Brain microvascular endothelial cell (primary cell): Measurements from ENCODE around the gene ATXN7.

Source experiments
- DNase-seq: peaks from one replicate; pipeline ENCODE4 v3.0.0-alpha.2; 2020
- H3K27ac ChIP-seq: fragments of 250-450 bp; sonication (Bioruptor Pico); 2 replicates; pipeline ENCODE4 v1.5.1; 2020; ENCODE audit warnings: mild to moderate bottlenecking, moderate library complexity
- H3K27me3 ChIP-seq: fragments of 250-450 bp; sonication (Bioruptor Pico); replicated peaks from 2 replicates; pipeline ENCODE4 v1.5.1; 2020; ENCODE audit warnings: mild to moderate bottlenecking
- H3K36me3 ChIP-seq: fragments of 250-450 bp; sonication (Bioruptor Pico); replicated peaks from 2 replicates; pipeline ENCODE4 v1.5.1; 2020; ENCODE audit warnings: mild to moderate bottlenecking
- H3K4me3 ChIP-seq: 2 replicates; pipeline ENCODE4 v1.5.1; 2011; ENCODE audit warnings: low read depth, mild to moderate bottlenecking, control low read depth, low read length, moderate library complexity
- in situ Hi-C: cut with HindIII; loops from 2 replicates; pipeline ENCODE4 v1.10.0; 2017; ENCODE audit warnings: low sequenced_read_pairs, low pct_ligation_motif_present
- TF ChIP-seq, protein P1 (sequence below): IDR thresholded peaks from 2 replicates; pipeline ENCODE4 v1.5.1; 2011; ENCODE audit warnings: low read depth, mild to moderate bottlenecking, moderate library complexity, low read length, control low read depth, inconsistent platforms; ENCODE audit errors: missing control alignments

The ATXN7 gene

DNA sequence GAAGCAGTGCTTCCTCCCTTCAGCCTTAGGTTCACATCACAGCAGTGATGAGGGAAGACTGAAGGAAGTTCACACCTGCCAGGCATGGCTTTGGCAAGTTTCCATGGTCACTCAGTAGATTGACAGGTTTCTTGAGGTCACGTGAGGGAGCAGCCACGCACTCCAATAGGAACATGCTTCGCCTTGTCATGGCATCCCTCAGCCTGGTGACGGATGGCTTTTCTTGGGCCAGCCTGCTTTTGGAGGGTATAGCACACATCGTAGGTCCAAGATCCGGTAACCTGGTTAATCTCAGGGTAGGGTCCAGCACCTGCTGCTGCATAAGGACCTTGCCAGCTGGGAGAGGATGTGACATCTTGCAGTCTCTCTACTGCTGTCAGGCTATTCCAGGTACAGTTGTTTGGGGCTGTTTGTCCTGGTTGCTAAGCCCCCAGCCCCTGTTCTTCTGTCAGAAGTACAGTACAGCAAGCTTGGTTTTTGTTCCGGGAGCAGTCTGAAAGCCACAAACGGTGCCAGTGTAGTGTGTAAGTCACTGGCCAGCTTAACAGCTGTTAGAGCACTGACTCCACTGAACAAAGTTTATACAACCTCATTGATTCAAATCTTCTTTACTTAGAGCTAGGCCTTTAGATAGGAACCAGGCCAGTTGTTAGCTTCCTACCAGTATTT is 117.3 kb downstream of the ATXN7 start:
- DNase-seq, result no peak
- Histone ChIP-seq H3K4me3 (no peak overlapping the region), H3K27me3 (no peaks in the 10 kb centered on the region), H3K36me3 (peaks cover 5% of the 10 kb centered on the region), H3K27ac (no peak overlapping the region)
- in situ Hi-C loops, result no loop called here
- TF ChIP-seq, protein P1, sequence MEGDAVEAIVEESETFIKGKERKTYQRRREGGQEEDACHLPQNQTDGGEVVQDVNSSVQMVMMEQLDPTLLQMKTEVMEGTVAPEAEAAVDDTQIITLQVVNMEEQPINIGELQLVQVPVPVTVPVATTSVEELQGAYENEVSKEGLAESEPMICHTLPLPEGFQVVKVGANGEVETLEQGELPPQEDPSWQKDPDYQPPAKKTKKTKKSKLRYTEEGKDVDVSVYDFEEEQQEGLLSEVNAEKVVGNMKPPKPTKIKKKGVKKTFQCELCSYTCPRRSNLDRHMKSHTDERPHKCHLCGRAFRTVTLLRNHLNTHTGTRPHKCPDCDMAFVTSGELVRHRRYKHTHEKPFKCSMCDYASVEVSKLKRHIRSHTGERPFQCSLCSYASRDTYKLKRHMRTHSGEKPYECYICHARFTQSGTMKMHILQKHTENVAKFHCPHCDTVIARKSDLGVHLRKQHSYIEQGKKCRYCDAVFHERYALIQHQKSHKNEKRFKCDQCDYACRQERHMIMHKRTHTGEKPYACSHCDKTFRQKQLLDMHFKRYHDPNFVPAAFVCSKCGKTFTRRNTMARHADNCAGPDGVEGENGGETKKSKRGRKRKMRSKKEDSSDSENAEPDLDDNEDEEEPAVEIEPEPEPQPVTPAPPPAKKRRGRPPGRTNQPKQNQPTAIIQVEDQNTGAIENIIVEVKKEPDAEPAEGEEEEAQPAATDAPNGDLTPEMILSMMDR, result no peak

DNA sequence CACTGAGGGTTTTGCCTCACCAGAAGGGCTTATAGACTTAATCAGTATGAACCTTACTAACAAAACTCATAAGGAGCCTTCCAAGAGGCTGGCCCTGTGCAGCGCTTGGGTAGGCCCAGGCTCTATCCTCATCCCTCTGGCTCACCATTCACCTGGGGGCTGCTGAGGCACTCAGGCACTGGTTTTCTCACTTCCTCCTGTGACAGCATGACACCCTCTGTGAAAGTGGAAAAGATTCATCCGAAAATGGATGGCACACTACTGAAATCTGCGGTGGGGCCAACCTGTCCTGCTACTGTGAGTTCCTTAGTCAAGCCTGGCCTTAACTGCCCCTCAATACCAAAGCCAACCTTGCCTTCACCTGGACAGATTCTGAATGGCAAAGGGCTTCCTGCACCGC is 118.3 kb downstream of the ATXN7 start:
- H3K4me3 ChIP-seq, result no peak overlapping the region
- H3K27ac ChIP-seq, result no peak overlapping the region
- H3K36me3 ChIP-seq, result peaks cover 5% of the 10 kb centered on the region
- in situ Hi-C loops, result no loop called here
- no peak for DNase-seq
- H3K27me3 ChIP-seq, result no peaks in the 10 kb centered on the region
- TF ChIP-seq, protein P1, result no peak

DNA sequence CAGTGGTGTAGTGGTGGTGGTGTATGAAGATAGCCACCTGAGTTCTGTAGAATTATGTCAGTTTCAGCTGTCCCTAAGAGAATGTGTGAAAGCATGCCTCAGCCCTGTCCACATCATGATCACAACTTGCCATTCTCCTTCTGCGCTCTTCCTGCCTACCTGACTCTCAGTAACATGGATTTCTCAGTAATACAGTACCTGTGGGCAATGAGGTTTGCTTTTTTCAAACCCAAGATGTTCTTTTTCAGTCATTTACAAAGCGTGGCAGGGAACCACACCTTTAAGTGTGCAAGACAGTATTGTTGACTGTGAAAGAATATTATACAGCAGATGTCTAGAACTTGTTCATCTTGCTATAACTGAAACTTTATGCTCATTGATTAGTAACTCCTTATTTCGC is 120.7 kb downstream of the ATXN7 start:
- H3K36me3 ChIP-seq, result peaks cover 11% of the 10 kb centered on the region

DNA sequence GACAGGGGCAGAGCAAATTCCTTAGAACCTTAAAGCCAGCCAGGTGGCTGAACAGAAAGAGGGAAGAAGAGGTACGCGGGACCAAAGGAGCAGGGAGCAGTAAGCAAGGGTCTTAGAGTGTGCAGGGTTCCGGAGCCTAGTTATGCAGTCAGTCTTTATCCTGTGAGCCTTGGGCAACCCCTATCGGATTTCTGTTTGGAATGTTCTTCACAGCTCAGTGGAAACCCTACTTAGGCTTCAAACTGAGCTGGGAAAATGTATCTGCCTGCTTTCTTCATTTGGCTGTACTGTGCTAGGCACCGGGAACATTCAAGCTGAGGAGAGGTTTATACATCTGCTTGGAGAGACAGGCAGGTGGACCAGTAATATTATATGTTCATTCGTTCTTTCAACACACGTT is 122.5 kb downstream of the ATXN7 start:
- no peak for DNase-seq
- Histone ChIP-seq H3K27me3 (no peaks in the 10 kb centered on the region), H3K36me3 (peaks cover 21% of the 10 kb centered on the region), H3K27ac (no peak overlapping the region), H3K4me3 (no peak overlapping the region)
- in situ Hi-C loops, result no loop called here
- TF ChIP-seq, protein P1, result no peak

More for the DNA sequence above, 120.7 kb downstream of the ATXN7 start:
- no peak for DNase-seq
- H3K4me3 ChIP-seq, result no peak overlapping the region
- in situ Hi-C loops, result no loop called here
- no peak overlapping the region for H3K27ac ChIP-seq
- TF ChIP-seq, protein P1, result no peak
- no peaks in the 10 kb centered on the region for H3K27me3 ChIP-seq

DNA sequence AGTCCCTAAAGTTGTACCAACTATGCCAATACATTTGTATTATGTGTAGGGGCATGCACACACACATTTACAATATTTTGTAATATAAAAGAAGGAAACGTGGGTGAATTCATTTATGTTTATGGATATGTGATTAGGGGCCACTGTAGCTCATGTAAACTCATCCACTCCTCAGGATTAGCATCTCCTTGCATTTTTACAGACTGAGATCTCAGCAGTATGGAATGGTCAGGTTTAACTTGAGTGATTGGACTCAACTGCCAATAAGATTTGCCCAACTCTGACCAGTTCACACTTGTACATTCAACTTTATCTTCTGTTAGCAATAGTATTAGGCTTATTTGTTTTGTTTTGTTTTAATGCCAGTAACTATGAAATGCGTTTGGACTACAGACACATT is 123.2 kb downstream of the ATXN7 start:
- H3K27me3 ChIP-seq, result no peaks in the 10 kb centered on the region
- DNase-seq, result no peak
- peaks cover 23% of the 10 kb centered on the region for H3K36me3 ChIP-seq
- no peak overlapping the region for H3K27ac ChIP-seq
- in situ Hi-C loops, result no loop called here
- TF ChIP-seq, protein P1, result no peak
- H3K4me3 ChIP-seq, result no peak overlapping the region

DNA sequence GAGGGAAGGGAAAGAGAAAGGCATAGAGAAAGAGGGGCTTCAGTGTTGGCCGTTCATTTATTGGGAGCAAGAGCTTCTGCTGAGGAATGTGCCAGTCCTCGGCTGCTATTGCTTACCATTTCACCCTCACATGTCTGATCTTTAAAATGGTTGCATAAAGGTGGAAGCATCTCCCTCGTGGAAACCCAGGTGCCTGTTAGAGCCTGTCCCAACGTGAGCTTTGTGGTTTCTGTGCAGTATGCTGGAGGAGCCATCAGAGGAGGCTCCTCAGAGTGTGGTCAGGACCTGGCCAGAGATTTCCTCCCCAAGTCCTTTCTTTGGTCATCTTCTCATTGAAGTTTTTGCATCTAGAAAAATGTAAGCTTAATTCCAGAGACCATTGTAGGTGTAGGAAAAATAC is 125.3 kb downstream of the ATXN7 start:
- H3K27me3 ChIP-seq, result no peaks in the 10 kb centered on the region
- peaks cover 24% of the 10 kb centered on the region for H3K36me3 ChIP-seq
- in situ Hi-C loops, result no loop called here
- TF ChIP-seq, protein P1, result no peak
- no peak overlapping the region for H3K27ac ChIP-seq
- DNase-seq, result no peak
- no peak overlapping the region for H3K4me3 ChIP-seq
